CD4-positive, CD25-positive, alpha-beta regulatory T cell (primary cell): ENCODE data around the gene GPC5. TPM values are rescaled to one million over a fixed set of nuclear protein-coding genes. Genes with fewer than 3 reads are reported as not detected.

Source experiments
- ATAC-seq, 2 donors: fragments of 150-1000 bp; cut with Tn5 transposase; one replicate each; pipeline ENCODE4 v1.10.0; 2021; ENCODE audit warnings: low read depth in 2 of 2, moderate number of reproducible peaks in 2 of 2, moderate library complexity in 1 of 2
- DNase-seq, 3 donors: peaks; one replicate each; pipeline versions ENCODE4 v3.0.0 to v3.0.0-alpha.2; 2012 to 2022; ENCODE audit warnings: mixed read lengths in 1 of 3
- H3K27ac ChIP-seq: one replicate; pipeline ENCODE4 v1.7.0; 2013; ENCODE audit warnings: mild to moderate bottlenecking, low read length; ENCODE audit not compliant: insufficient read depth, poor library complexity, severe bottlenecking
- H3K27me3 ChIP-seq: one replicate; pipeline ENCODE4 v1.7.0; 2013; ENCODE audit warnings: low read length; ENCODE audit not compliant: control insufficient read depth, insufficient read depth
- H3K36me3 ChIP-seq: one replicate; pipeline ENCODE4 v1.7.0; 2013; ENCODE audit warnings: mild to moderate bottlenecking, low read length, moderate library complexity; ENCODE audit not compliant: control insufficient read depth, insufficient read depth
- H3K4me1 ChIP-seq: 2 replicates; pipeline ENCODE4 v1.7.0; 2013; ENCODE audit warnings: mild to moderate bottlenecking, low read length; ENCODE audit not compliant: insufficient read depth, control insufficient read depth, poor library complexity, severe bottlenecking
- H3K4me3 ChIP-seq: one replicate; pipeline ENCODE4 v1.7.0; 2013; ENCODE audit warnings: low read depth, mild to moderate bottlenecking, low read length, moderate library complexity
- H3K9me3 ChIP-seq, 2 experiments: 1 replicate in 1 of 2; 2 replicates in 1 of 2; pipeline ENCODE4 v1.7.0; 2013; ENCODE audit warnings: low read length in 2 of 2, mild to moderate bottlenecking in 1 of 2, moderate library complexity in 1 of 2; ENCODE audit not compliant: control insufficient read depth in 2 of 2
- H3K27ac Mint-ChIP-seq, 3 donors: one replicate each; pipeline ENCODE4 v1.8.0; 2020 to 2022; ENCODE audit warnings: mild to moderate bottlenecking in 3 of 3, mixed read lengths in 3 of 3, moderate library complexity in 2 of 3
- H3K27me3 Mint-ChIP-seq: one replicate; pipeline ENCODE4 v1.8.0; 2022; ENCODE audit warnings: mild to moderate bottlenecking, mixed read lengths
- H3K36me3 Mint-ChIP-seq: one replicate; pipeline ENCODE4 v1.8.0; 2020; ENCODE audit warnings: mixed read lengths
- H3K4me1 Mint-ChIP-seq, 4 donors: one replicate each; pipeline ENCODE4 v1.8.0; 2020 to 2022; ENCODE audit warnings: mixed read lengths in 4 of 4, mild to moderate bottlenecking in 1 of 4
- H3K4me3 Mint-ChIP-seq, 4 donors: one replicate each; pipeline ENCODE4 v1.8.0; 2020 to 2022; ENCODE audit warnings: mild to moderate bottlenecking in 4 of 4, mixed read lengths in 4 of 4, moderate library complexity in 3 of 4
- H3K9me3 Mint-ChIP-seq, 7 donors: one replicate each; pipeline ENCODE4 v1.8.0; 2020 to 2022; ENCODE audit warnings: mixed read lengths in 7 of 7, mild to moderate bottlenecking in 3 of 7, moderate library complexity in 2 of 7
- polyA plus RNA-seq, 4 donors: library from polyadenylated mRNA; unstranded; fragments of 300-500 nt; fragmentation: Illumina TruSeq; gene quantifications; one replicate each; pipeline ENCODE4 v1.2.3, GENCODE V29; 2021
- total RNA-seq: library from RNA; stranded (reverse); gene quantifications from one replicate; pipeline ENCODE4 v1.2.3, GENCODE V29; 2022

Gene GPC5
- total and polyA plus RNA-seq, 5 donors from 2014 or later: 0.29 to 0.81 (median 0.59) TPM; not detected in 2

- H3K27ac ChIP-seq: no peak overlapping the region
- no peak overlapping the region for H3K4me3 ChIP-seq
- Mint-ChIP-seq H3K36me3 (no peaks in the 10 kb centered on the region), H3K4me3 (no peak overlapping the region), H3K9me3 (peaks cover 0 to 9% (median 5%) of the 10 kb centered on the region in 7 donors), H3K27me3 (no peaks in the 10 kb centered on the region), H3K4me1 (no peaks in the 10 kb centered on the region), H3K27ac (no peak overlapping the region)
- ATAC-seq (no peak), DNase-seq (no peak)
- no peaks in the 10 kb centered on the region for H3K4me1 ChIP-seq
- no peaks in the 10 kb centered on the region for H3K9me3 ChIP-seq
- H3K36me3 ChIP-seq: no peaks in the 10 kb centered on the region
- no peaks in the 10 kb centered on the region for H3K27me3 ChIP-seq
These were observed 509.0 kb downstream of the GPC5 start for GRCh38 chr13:91907398-91907797.

GRCh38 chr13:91909617-91910016, 511.2 kb downstream of the GPC5 start:
- ATAC-seq: no peak
- no peaks in the 10 kb centered on the region for H3K4me1 Mint-ChIP-seq
- DNase-seq: no peak
- H3K9me3 Mint-ChIP-seq: peaks cover 0 to 9% (median 3%) of the 10 kb centered on the region in 7 donors
- Histone ChIP-seq H3K27ac (no peak overlapping the region), H3K36me3 (no peaks in the 10 kb centered on the region), H3K27me3 (no peaks in the 10 kb centered on the region), H3K4me3 (no peak overlapping the region), H3K4me1 (no peaks in the 10 kb centered on the region), H3K9me3 (no peaks in the 10 kb centered on the region)
- no peak overlapping the region for H3K27ac Mint-ChIP-seq
- no peak overlapping the region for H3K4me3 Mint-ChIP-seq
- H3K27me3 Mint-ChIP-seq: no peaks in the 10 kb centered on the region
- H3K36me3 Mint-ChIP-seq: no peaks in the 10 kb centered on the region

- Histone ChIP-seq H3K36me3 (no peaks in the 10 kb centered on the region), H3K27ac (no peak overlapping the region), H3K4me3 (no peak overlapping the region), H3K27me3 (no peaks in the 10 kb centered on the region), H3K9me3 (peaks cover 0 to 2% of the 10 kb centered on the region in 2 experiments), H3K4me1 (no peaks in the 10 kb centered on the region)
- Mint-ChIP-seq H3K4me1 (no peaks in the 10 kb centered on the region), H3K4me3 (no peak overlapping the region), H3K36me3 (no peaks in the 10 kb centered on the region), H3K9me3 (peaks cover 0 to 18% (median 4%) of the 10 kb centered on the region in 7 donors), H3K27ac (no peak overlapping the region), H3K27me3 (no peaks in the 10 kb centered on the region)
- ATAC-seq (no peak), DNase-seq (no peak)
These were observed 524.7 kb downstream of the GPC5 start for GRCh38 chr13:91922969-91923592.

- H3K4me1 Mint-ChIP-seq: no peaks in the 10 kb centered on the region
- no peak for ATAC-seq
- Histone ChIP-seq H3K27ac (no peak overlapping the region), H3K9me3 (peaks cover 0 to 2% of the 10 kb centered on the region in 2 experiments), H3K27me3 (no peaks in the 10 kb centered on the region), H3K36me3 (no peaks in the 10 kb centered on the region), H3K4me1 (no peaks in the 10 kb centered on the region), H3K4me3 (no peak overlapping the region)
- no peaks in the 10 kb centered on the region for H3K36me3 Mint-ChIP-seq
- no peaks in the 10 kb centered on the region for H3K27me3 Mint-ChIP-seq
- H3K27ac Mint-ChIP-seq: no peak overlapping the region
- DNase-seq: no peak
- no peak overlapping the region for H3K4me3 Mint-ChIP-seq
- peaks cover 0 to 8% (median 3%) of the 10 kb centered on the region in 7 donors for H3K9me3 Mint-ChIP-seq
These were observed 532.3 kb downstream of the GPC5 start for GRCh38 chr13:91930687-91931086.

GRCh38 chr13:91934354-91934753, 535.9 kb downstream of the GPC5 start:
- no peak for ATAC-seq
- no peaks in the 10 kb centered on the region for H3K36me3 Mint-ChIP-seq
- H3K27ac Mint-ChIP-seq: no peak overlapping the region
- no peaks in the 10 kb centered on the region for H3K27me3 ChIP-seq
- H3K27ac ChIP-seq: no peak overlapping the region
- DNase-seq: no peak
- H3K9me3 Mint-ChIP-seq: peaks cover 0 to 12% (median 5%) of the 10 kb centered on the region in 7 donors
- H3K9me3 ChIP-seq: no peaks in the 10 kb centered on the region
- no peak overlapping the region for H3K4me3 ChIP-seq
- no peak overlapping the region for H3K4me3 Mint-ChIP-seq
- no peaks in the 10 kb centered on the region for H3K36me3 ChIP-seq
- no peaks in the 10 kb centered on the region for H3K4me1 ChIP-seq
- no peaks in the 10 kb centered on the region for H3K27me3 Mint-ChIP-seq
- no peaks in the 10 kb centered on the region for H3K4me1 Mint-ChIP-seq

GRCh38 chr13:91946498-91947070, 548.2 kb downstream of the GPC5 start:
- Histone ChIP-seq H3K27me3 (no peaks in the 10 kb centered on the region), H3K27ac (no peak overlapping the region), H3K4me1 (no peaks in the 10 kb centered on the region), H3K9me3 (no peaks in the 10 kb centered on the region), H3K4me3 (no peak overlapping the region), H3K36me3 (no peaks in the 10 kb centered on the region)
- DNase-seq (no peak), ATAC-seq (no peak)
- peaks cover 0 to 6% (median 2%) of the 10 kb centered on the region in 7 donors for H3K9me3 Mint-ChIP-seq
- no peaks in the 10 kb centered on the region for H3K4me1 Mint-ChIP-seq
- H3K27ac Mint-ChIP-seq: no peak overlapping the region
- no peak overlapping the region for H3K4me3 Mint-ChIP-seq
- no peaks in the 10 kb centered on the region for H3K36me3 Mint-ChIP-seq
- H3K27me3 Mint-ChIP-seq: no peaks in the 10 kb centered on the region

- Histone ChIP-seq H3K9me3 (no peaks in the 10 kb centered on the region), H3K36me3 (no peaks in the 10 kb centered on the region), H3K4me3 (no peak overlapping the region), H3K27me3 (no peaks in the 10 kb centered on the region), H3K4me1 (no peaks in the 10 kb centered on the region), H3K27ac (no peak overlapping the region)
- peaks cover 0 to 6% (median 2%) of the 10 kb centered on the region in 7 donors for H3K9me3 Mint-ChIP-seq
- H3K36me3 Mint-ChIP-seq: no peaks in the 10 kb centered on the region
- H3K27me3 Mint-ChIP-seq: no peaks in the 10 kb centered on the region
- DNase-seq (no peak), ATAC-seq (no peak)
- no peaks in the 10 kb centered on the region for H3K4me1 Mint-ChIP-seq
- no peak overlapping the region for H3K27ac Mint-ChIP-seq
- no peak overlapping the region for H3K4me3 Mint-ChIP-seq
These were observed 550.3 kb downstream of the GPC5 start for GRCh38 chr13:91948736-91949135.

- no peak for DNase-seq
- no peak overlapping the region for H3K27ac ChIP-seq
- no peak for ATAC-seq
- Mint-ChIP-seq H3K4me3 (no peak overlapping the region), H3K4me1 (no peaks in the 10 kb centered on the region), H3K27me3 (no peaks in the 10 kb centered on the region), H3K9me3 (peaks cover 0 to 7% (median 0%) of the 10 kb centered on the region in 7 donors), H3K27ac (no peak overlapping the region), H3K36me3 (no peaks in the 10 kb centered on the region)
- no peak overlapping the region for H3K4me3 ChIP-seq
- H3K9me3 ChIP-seq: no peaks in the 10 kb centered on the region
- H3K27me3 ChIP-seq: no peaks in the 10 kb centered on the region
- no peaks in the 10 kb centered on the region for H3K36me3 ChIP-seq
- no peaks in the 10 kb centered on the region for H3K4me1 ChIP-seq
These were observed 552.4 kb downstream of the GPC5 start for GRCh38 chr13:91950803-91951202.
